ENCODE data around the gene TNFRSF25.

GRCh38 chr1:6508816-6509189, 42.8 kb upstream of the TNFRSF25 start:
- TF ChIP-seq EZH2phosphoT487 (IDR thresholded peaks at IDR 0.05; ENCODE audit: unreplicated experiment) (no peak), CTCF (conservative IDR thresholded peaks at IDR 0.05; ENCODE audit: low read depth in 2 of 2) (no peak), POLR2AphosphoS5 (IDR thresholded peaks at IDR 0.05; ENCODE audit: low read depth) (no peak)

Measured in GM23338 (cell line).